ENCODE data around the gene VPS37D. TPM values are rescaled to one million over a fixed set of nuclear protein-coding genes. Genes with fewer than 3 reads are reported as not detected.
A peak's percentile ranks its signal among the peaks of the same experiment; 100 is the strongest.
"Not testable (repeated sequence)": the region's sequence is repeated elsewhere in the genome, so short reads cannot be mapped to it uniquely, and the experiment has no call there.

Gene VPS37D
- total RNA-seq, 2 experiments from 2014 or later: 0.44 to 0.45 TPM

- not testable (repeated sequence) for H3K36me3 Mint-ChIP-seq, H3K4me1 Mint-ChIP-seq, DNase-seq, H3K27ac Mint-ChIP-seq, H3K4me3 Mint-ChIP-seq, H3K9me3 Mint-ChIP-seq
- H3K27me3 Mint-ChIP-seq: peaks cover 47% of the 10 kb centered on the region
Observed at GRCh38 chr7:73660594-73660993, 7.0 kb upstream of the VPS37D start.

- Mint-ChIP-seq H3K4me3 (no peak overlapping the region), H3K27me3 (peaks cover 62% of the 10 kb centered on the region), H3K4me1 (no peaks in the 10 kb centered on the region), H3K27ac (no peak overlapping the region), H3K36me3 (peaks cover 2% of the 10 kb centered on the region), H3K9me3 (peaks cover 4% of the 10 kb centered on the region)
- DNase-seq: no peak
Observed at GRCh38 chr7:73663033-73663432, 4.6 kb upstream of the VPS37D start.

DNA sequence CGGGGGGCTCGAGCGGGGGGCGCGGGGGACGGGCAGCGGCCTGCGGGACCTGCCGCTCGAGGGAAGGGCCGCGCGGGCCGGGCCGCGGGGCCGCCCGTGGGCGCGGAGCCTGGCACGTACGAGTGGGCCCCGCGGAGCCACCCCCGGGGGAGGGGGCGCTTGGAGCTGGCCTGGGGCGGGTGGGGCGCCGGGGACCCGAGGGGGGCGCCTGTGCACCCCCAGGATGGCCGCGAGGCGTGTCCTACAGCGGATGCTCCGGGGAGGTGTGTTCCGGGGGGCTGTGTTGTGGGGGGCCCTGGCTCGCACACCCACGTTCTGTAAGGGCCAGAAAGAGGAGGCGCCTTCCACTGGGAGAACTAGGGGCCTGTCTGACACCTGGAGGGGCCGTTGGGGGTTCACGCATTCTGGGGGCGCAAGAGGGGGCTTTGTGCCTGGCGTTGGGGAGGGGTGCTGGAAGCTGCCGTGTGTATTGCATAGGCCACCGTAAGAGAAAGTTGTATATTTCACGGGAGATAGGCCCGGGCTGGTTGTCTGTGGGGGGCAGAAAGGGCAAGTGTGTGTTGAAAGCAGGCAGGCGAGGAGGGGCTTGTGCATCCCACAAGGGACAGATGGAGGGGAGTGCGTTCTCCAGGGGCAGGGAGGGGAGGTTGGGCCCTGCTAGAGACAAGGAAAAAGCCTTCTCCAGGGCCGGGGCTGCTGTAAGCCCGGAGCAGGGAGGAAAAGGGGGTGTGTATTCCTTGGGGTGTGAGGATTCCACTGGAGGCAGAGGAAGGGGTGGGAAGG, 663 bp downstream of the VPS37D start:
- Mint-ChIP-seq H3K4me3 (peak overlapping the region; percentile 65), H3K27me3 (peaks cover 48% of the 10 kb centered on the region), H3K4me1 (peaks cover 6% of the 10 kb centered on the region), H3K27ac (no peak overlapping the region), H3K36me3 (peaks cover under 1% of the 10 kb centered on the region), H3K9me3 (peaks cover under 1% of the 10 kb centered on the region)
- no peak for DNase-seq

DNA sequence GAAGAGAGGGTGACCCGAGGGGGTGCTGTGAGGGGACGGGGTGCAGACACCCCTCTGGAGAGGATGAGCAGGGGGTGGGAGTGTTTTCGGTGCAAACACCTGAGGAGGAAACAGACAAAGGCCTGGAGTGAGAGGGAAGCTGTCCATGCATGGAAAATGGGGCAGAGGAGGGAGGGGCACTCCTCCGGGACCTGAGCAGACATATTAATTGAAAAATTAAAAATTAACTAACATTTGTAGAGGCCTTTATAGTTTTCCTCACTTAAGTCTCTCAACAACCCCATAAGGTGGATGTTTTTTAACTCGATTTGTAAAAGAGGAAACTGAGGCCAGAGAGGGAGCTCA, 1.2 kb downstream of the VPS37D start:
- H3K27me3 Mint-ChIP-seq: peaks cover 42% of the 10 kb centered on the region
- H3K27ac Mint-ChIP-seq: no peak overlapping the region
- H3K4me1 Mint-ChIP-seq: peaks cover 6% of the 10 kb centered on the region
- no peak for DNase-seq
- peak overlapping the region; percentile 65 for H3K4me3 Mint-ChIP-seq
- no peaks in the 10 kb centered on the region for H3K9me3 Mint-ChIP-seq
- H3K36me3 Mint-ChIP-seq: no peaks in the 10 kb centered on the region

- Mint-ChIP-seq H3K36me3 (no peaks in the 10 kb centered on the region), H3K27me3 (peaks cover 38% of the 10 kb centered on the region), H3K27ac (no peak overlapping the region), H3K9me3 (no peaks in the 10 kb centered on the region), H3K4me1 (peaks cover 6% of the 10 kb centered on the region), H3K4me3 (no peak overlapping the region)
- no peak for DNase-seq
Observed at GRCh38 chr7:73669288-73669701, 1.7 kb downstream of the VPS37D start.

- Mint-ChIP-seq H3K27me3 (peaks cover 32% of the 10 kb centered on the region), H3K27ac (no peak overlapping the region), H3K4me3 (no peak overlapping the region), H3K4me1 (peaks cover 6% of the 10 kb centered on the region), H3K36me3 (no peaks in the 10 kb centered on the region), H3K9me3 (no peaks in the 10 kb centered on the region)
- no peak for DNase-seq
Observed at GRCh38 chr7:73669858-73670385, 2.3 kb downstream of the VPS37D start.

DNA sequence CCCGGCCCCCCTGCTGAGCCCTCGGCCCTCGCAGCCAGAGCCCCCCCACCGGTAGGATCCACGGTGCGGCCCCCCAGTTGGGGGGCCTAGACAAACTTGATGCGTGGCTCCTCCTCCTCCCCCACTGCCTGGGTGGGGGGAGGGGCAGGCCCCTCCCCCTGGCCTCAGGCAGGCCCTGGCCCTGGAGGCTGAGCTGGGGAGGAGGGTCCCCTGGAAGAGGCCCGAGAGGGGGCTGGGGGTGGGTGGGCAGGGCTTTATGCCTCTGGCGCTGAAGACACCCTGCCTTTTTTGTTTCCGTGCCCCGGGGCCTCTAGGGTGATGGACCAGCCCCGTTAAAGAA, 3.7 kb downstream of the VPS37D start:
- Mint-ChIP-seq H3K9me3 (no peaks in the 10 kb centered on the region), H3K27me3 (peaks cover 20% of the 10 kb centered on the region), H3K27ac (no peak overlapping the region), H3K4me3 (no peak overlapping the region), H3K4me1 (peaks cover 6% of the 10 kb centered on the region), H3K36me3 (no peaks in the 10 kb centered on the region)
- no peak for DNase-seq

DNA sequence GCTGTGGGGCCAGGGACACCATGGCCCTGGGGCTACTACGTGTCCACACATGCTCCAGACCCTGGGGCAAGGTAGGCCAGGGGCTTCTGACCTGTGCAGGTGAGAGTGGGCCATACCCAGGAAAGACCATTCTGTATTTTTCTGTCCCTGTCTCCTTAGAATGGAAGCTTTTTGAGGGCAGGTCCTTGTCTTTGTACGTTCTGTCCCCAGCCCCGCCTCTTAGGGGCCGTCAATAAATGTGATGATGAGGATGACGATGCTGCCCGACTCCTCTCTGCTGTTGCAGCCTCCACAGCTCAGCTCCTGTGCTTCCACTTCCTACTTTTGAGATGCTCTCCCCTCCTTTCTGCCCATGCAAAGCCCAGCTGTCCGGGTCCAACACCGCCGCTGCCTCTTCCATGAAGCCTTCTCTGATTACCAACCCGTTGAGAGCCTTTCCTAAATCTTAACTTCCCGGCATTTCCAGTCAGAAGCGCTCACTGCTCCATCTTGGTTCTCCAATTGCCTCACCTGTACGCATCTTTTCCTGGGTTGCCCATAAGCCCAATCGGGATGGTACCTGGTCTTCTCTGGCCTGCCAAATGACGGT, 4.3 kb downstream of the VPS37D start:
- DNase-seq: no peak
- Mint-ChIP-seq H3K4me1 (peaks cover 6% of the 10 kb centered on the region), H3K9me3 (no peaks in the 10 kb centered on the region), H3K27me3 (peaks cover 18% of the 10 kb centered on the region), H3K36me3 (no peaks in the 10 kb centered on the region), H3K4me3 (no peak overlapping the region), H3K27ac (no peak overlapping the region)

DNA sequence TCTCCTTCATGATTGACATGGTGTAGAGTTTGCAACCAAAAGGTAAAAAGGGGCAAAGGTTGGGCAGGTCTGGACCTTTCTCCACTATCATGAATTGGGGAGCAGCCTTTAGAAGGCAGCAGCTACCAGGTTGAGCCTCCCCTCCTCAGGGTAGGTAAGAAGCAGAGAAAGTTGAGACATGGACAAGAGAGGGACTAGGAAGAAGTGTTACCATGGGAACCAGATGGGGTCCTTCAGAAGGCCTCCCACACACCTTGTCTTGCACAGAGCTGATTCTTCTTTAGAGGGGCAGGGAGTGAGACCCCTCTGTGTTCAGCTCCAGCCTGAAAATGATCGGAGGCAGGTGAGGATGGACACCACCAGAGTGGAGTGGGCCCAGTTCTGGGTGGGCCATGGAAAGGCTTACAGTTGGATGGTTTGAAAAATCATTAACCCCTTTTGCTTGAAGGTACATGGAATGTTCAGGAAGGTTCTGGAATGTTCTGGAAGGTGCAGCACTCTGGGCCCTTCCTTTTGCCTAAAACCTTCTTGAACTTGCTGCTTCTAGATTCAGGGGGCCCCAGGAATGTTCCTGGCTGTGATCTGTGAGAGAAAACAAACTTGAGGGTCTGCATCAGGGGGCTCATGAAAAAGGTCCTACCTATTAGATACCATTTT, 7.0 kb downstream of the VPS37D start:
- H3K36me3 Mint-ChIP-seq: peaks cover 18% of the 10 kb centered on the region
- peaks cover 6% of the 10 kb centered on the region for H3K27me3 Mint-ChIP-seq
- no peak for DNase-seq
- no peak overlapping the region for H3K27ac Mint-ChIP-seq
- H3K4me1 Mint-ChIP-seq: peaks cover 6% of the 10 kb centered on the region
- no peak overlapping the region for H3K4me3 Mint-ChIP-seq
- no peaks in the 10 kb centered on the region for H3K9me3 Mint-ChIP-seq

DNA sequence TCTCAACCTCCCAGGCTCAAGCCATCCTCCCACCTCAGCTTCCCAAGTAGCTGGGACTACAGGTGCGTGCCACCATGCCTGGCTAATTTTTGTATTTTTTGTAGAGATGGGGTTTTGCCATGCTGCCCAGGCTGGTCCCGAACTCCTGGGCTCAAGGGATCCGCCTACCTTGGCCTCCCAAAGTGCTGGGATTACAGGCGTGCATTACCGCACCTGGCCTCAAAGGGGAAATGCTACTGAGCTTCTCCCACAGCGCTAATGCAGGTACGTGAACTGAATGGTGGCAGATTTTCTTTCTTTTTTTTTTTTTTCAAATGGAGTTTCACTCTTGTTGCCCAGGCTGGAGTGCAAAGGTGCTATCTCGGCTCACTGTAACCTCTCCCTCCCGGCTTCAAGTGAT, 8.4 kb downstream of the VPS37D start:
- H3K27me3 Mint-ChIP-seq, H3K4me3 Mint-ChIP-seq, H3K27ac Mint-ChIP-seq, H3K9me3 Mint-ChIP-seq, DNase-seq: not testable (repeated sequence)
- Mint-ChIP-seq H3K4me1 (peaks cover 20% of the 10 kb centered on the region), H3K36me3 (peaks cover 22% of the 10 kb centered on the region)

DNA sequence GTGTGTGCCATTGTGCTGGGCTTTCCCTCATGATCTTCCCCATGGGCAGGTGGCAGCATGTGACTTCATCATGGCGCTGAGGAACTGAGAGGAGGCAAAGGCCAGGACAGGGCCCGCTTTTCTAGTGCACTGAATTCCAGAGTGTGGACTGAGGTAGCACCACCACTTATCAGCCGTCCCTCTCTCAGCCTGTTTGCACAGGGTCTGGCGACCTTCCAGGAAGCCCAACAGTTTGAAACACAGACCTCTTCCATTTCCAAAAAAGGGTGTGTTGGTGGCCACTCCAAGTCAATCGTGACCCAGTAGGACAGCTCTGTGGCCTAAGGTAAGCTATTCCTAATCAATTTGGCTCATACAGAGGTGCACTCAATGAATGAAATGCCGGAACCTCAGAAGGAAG, 11.2 kb downstream of the VPS37D start:
- peaks cover 32% of the 10 kb centered on the region for H3K36me3 Mint-ChIP-seq
- H3K27me3 Mint-ChIP-seq: no peaks in the 10 kb centered on the region

GRCh38 chr7:73679709-73680108, 12.1 kb downstream of the VPS37D start:
- Mint-ChIP-seq H3K27me3 (no peaks in the 10 kb centered on the region), H3K4me1 (peaks cover 32% of the 10 kb centered on the region), H3K36me3 (peaks cover 32% of the 10 kb centered on the region), H3K9me3 (no peaks in the 10 kb centered on the region), H3K27ac (peak overlapping the region; percentile 16), H3K4me3 (no peak overlapping the region)
- DNase-seq: no peak

More for the DNA sequence above, 11.2 kb downstream of the VPS37D start:
- no peak overlapping the region for H3K4me3 Mint-ChIP-seq
- no peaks in the 10 kb centered on the region for H3K9me3 Mint-ChIP-seq
- H3K27ac Mint-ChIP-seq: no peak overlapping the region
- H3K4me1 Mint-ChIP-seq: peaks cover 32% of the 10 kb centered on the region
- DNase-seq: no peak

GRCh38 chr7:73680501-73680900, 12.9 kb downstream of the VPS37D start:
- no peaks in the 10 kb centered on the region for H3K27me3 Mint-ChIP-seq
- no peak for DNase-seq
- peak overlapping the region; percentile 48 for H3K27ac Mint-ChIP-seq
- no peaks in the 10 kb centered on the region for H3K9me3 Mint-ChIP-seq
- H3K36me3 Mint-ChIP-seq: peaks cover 32% of the 10 kb centered on the region
- H3K4me3 Mint-ChIP-seq: no peak overlapping the region
- H3K4me1 Mint-ChIP-seq: peaks cover 32% of the 10 kb centered on the region

DNA sequence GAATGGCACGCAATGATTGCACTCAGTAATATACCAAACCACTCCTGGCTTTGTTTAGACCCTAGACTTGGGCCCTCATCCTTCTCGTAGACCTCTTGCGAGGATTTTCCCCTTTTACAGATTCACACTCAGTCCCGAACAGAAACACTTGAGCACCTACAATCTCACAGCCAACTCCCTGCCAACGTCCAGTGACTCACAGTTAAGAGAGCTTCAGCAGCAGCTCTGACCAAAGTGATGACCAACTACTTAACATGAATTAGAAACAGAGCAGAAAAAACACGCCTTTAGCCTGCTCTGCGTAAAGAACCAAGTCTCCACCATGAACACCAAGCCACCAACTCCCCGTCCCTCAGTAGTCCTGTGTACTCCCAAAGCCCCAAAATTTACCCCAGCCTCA, 13.4 kb downstream of the VPS37D start:
- H3K4me3 Mint-ChIP-seq: peak overlapping the region; percentile 96
- H3K27me3 Mint-ChIP-seq: no peaks in the 10 kb centered on the region
- H3K9me3 Mint-ChIP-seq: no peaks in the 10 kb centered on the region
- peaks cover 33% of the 10 kb centered on the region for H3K4me1 Mint-ChIP-seq
- no peak for DNase-seq
- H3K27ac Mint-ChIP-seq: no peak overlapping the region
- peaks cover 32% of the 10 kb centered on the region for H3K36me3 Mint-ChIP-seq

DNA sequence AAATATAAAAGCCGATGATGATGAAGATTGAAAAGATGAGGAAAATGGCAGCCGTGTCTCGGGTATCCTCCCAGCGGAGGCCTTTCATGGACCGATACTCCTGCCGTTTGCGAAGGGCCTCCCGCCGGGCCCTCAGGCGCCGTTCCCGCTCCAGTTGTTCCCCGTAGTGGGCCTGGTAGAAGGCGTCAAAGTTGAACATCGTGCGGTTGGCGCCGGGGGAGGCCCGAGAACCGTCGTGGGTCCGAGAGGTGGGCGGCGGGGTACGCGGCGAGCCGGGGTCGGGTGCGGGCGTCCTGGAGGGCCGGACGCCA, 15.1 kb downstream of the VPS37D start:
- DNase-seq: no peak
- no peaks in the 10 kb centered on the region for H3K9me3 Mint-ChIP-seq
- H3K4me1 Mint-ChIP-seq: peaks cover 39% of the 10 kb centered on the region
- H3K4me3 Mint-ChIP-seq: peak overlapping the region; percentile 96
- peaks cover 36% of the 10 kb centered on the region for H3K36me3 Mint-ChIP-seq
- H3K27me3 Mint-ChIP-seq: no peaks in the 10 kb centered on the region
- peak overlapping the region; percentile 98 for H3K27ac Mint-ChIP-seq

Measured in activated naive CD8-positive, alpha-beta T cell treated with anti-CD3 and anti-CD28 coated beads for 36 hours (primary cell).